Upper lobe of left lung (tissue), 6 donors: ENCODE measurements around the gene AHDC1. TPM values are rescaled to one million over a fixed set of nuclear protein-coding genes. Genes with fewer than 3 reads are reported as not detected.

Experiments
- ATAC-seq, 2 donors: fragments of 200-7000 bp; cut with Tn5 transposase; one replicate each; pipeline ENCODE4 v1.9.1; 2022; ENCODE audit warnings: mild to moderate bottlenecking in 2 of 2, moderate library complexity in 2 of 2; ENCODE audit not compliant: low FRiP score in 2 of 2
- DNase-seq, 2 donors: peaks; one replicate each; pipeline ENCODE4 v3.0.0-alpha.2; 2019 to 2020
- H3K27ac ChIP-seq, 4 donors: fragments of 200-600 bp; sonication (generic); one replicate each; pipeline ENCODE4 v1.5.1; 2016 to 2019
- H3K27me3 ChIP-seq, 4 donors: fragments of 200-600 bp; sonication (generic); one replicate each; pipeline ENCODE4 v1.5.1; 2017 to 2019
- H3K36me3 ChIP-seq, 4 donors: fragments of 200-600 bp; sonication (generic); one replicate each; pipeline ENCODE4 v1.5.1; 2016 to 2019
- H3K4me1 ChIP-seq, 4 donors: fragments of 200-600 bp; sonication (generic); one replicate each; pipeline ENCODE4 v1.5.1; 2018 to 2019
- H3K4me3 ChIP-seq, 4 donors: fragments of 200-600 bp; sonication (generic); one replicate each; pipeline ENCODE4 v1.5.1; 2017 to 2019; ENCODE audit warnings: mild to moderate bottlenecking in 2 of 4, moderate library complexity in 1 of 4
- H3K9me3 ChIP-seq, 4 donors: fragments of 200-600 bp; sonication (generic); one replicate each; pipeline ENCODE4 v1.5.1; 2018 to 2019
- CTCF ChIP-seq, 6 experiments: fragments of 450-650 bp in 4 of 6; fragments of 200-600 bp in 2 of 6; sonication (generic) in 2 of 6; IDR thresholded peaks; one replicate each; pipeline ENCODE4 v1.5.1; 2016 to 2019; ENCODE audit warnings: antibody characterized with exemption in 6 of 6
- EP300 ChIP-seq, 4 donors: sonication (generic); formaldehyde crosslinking; IDR thresholded peaks; one replicate each; pipeline ENCODE4 v1.5.1; 2017; ENCODE audit warnings: antibody characterized with exemption in 4 of 4, control low read depth in 2 of 4
- POLR2A ChIP-seq, 4 donors: fragments of 450-650 bp; IDR thresholded peaks; one replicate each; pipeline ENCODE4 v1.5.1; 2016 to 2017; ENCODE audit warnings: antibody characterized with exemption in 4 of 4, mild to moderate bottlenecking in 2 of 4
- POLR2AphosphoS5 ChIP-seq, 2 donors: sonication (generic); formaldehyde crosslinking; IDR thresholded peaks; one replicate each; pipeline ENCODE4 v1.5.1; 2017; ENCODE audit warnings: antibody characterized with exemption in 2 of 2
- WGBS, 2 donors: methylation state at CpG; one replicate each; pipeline ENCODE4 v1.1.5; 2017 to 2018; 5-methylcytosine and 5-hydroxymethylcytosine counted together
- total RNA-seq, 6 donors: library from RNA; depleted of rRNA in 4 of 6; stranded (reverse); fragments of >200 nt in 4 of 6; gene quantifications; one replicate each; pipeline versions ENCODE4 v1.1.0 to v1.2.1, GENCODE V29; 2016 to 2021
- donor health status: DM: no; HTN: no; CAD: no; lungs with moderate emphysema.
- donor health status: DM: no; HTN: yes; CAD: no; lungs with severe emphysema.

The AHDC1 gene
- total RNA-seq = 10 to 100 TPM; 10.8 to 43.4 (median 26.2) TPM

- Histone ChIP-seq H3K4me1 (peaks cover 38 to 67% (median 50%) of the 10 kb centered on the region in 4 donors), H3K4me3 (peak within 1 kb of the TSS; percentile 74 to 90 (median 80)), H3K27ac (peak within 1 kb of the TSS; percentile 84 to 97 (median 94)), H3K9me3 (no peaks in the 10 kb centered on the region), H3K36me3 (no peaks in the 10 kb centered on the region), H3K27me3 (no peaks in the 10 kb centered on the region)
- ATAC-seq = peak; percentile 76 to 88
- TF ChIP-seq CTCF (IDR thresholded peaks at IDR 0.05) (peak; percentile 43 to 77 (median 65)), POLR2AphosphoS5 (IDR thresholded peaks at IDR 0.05) (peak; percentile 85 to 99), POLR2A (IDR thresholded peaks at IDR 0.05) (peak in 3 of 4 donors; percentile 51 to 89 (median 59)), EP300 (IDR thresholded peaks at IDR 0.05) (no peak)
- whole genome bisulfite sequencing, 2 donors = 0 to 1% methylated on average over 16 to 53 of the region's 74 CpGs
- DNase-seq = peak; percentile 94 to 99
These were observed at the start of gene AHDC1 for GRCh38 chr1:27603681-27604578. Gene AHDC1 (minus strand): TSS chr1:27604144. CDS start chr1:27552115, 52,029 bp downstream.

- no peaks in the 10 kb centered on the region for H3K9me3 ChIP-seq
- H3K4me1 ChIP-seq = peaks cover 14 to 29% (median 25%) of the 10 kb centered on the region in 4 donors
- no peak overlapping the region for H3K4me3 ChIP-seq
- DNase-seq (no peak), ATAC-seq (no peak)
- TF ChIP-seq POLR2AphosphoS5 (IDR thresholded peaks at IDR 0.05) = no peak
- TF ChIP-seq POLR2A (IDR thresholded peaks at IDR 0.05) = no peak
- TF ChIP-seq EP300 (IDR thresholded peaks at IDR 0.05) = no peak
- no peak for TF ChIP-seq CTCF (IDR thresholded peaks at IDR 0.05)
- H3K27me3 ChIP-seq = no peaks in the 10 kb centered on the region
- H3K36me3 ChIP-seq = no peaks in the 10 kb centered on the region
- WGBS, 2 donors = 93 to 94% methylated on average over 5 of the region's 5 CpGs
- H3K27ac ChIP-seq = no peak overlapping the region
These were observed 48.3 kb upstream of the AHDC1 start for GRCh38 chr1:27652111-27652864.

- peak; percentile 52 to 87 for ATAC-seq
- no peak for DNase-seq
- WGBS, 2 donors = 24 to 40% methylated on average over 7 of the region's 7 CpGs
- peak; percentile 5 to 10 for TF ChIP-seq POLR2AphosphoS5 (IDR thresholded peaks at IDR 0.05)
- TF ChIP-seq EP300 (IDR thresholded peaks at IDR 0.05) = no peak
- H3K36me3 ChIP-seq = no peaks in the 10 kb centered on the region
- no peaks in the 10 kb centered on the region for H3K27me3 ChIP-seq
- no peak overlapping the region for H3K4me3 ChIP-seq
- no peaks in the 10 kb centered on the region for H3K9me3 ChIP-seq
- H3K4me1 ChIP-seq = peaks cover 4 to 19% (median 16%) of the 10 kb centered on the region in 4 donors
- peak overlapping the region; percentile 4 to 60 (median 11) for H3K27ac ChIP-seq
These were observed 46.7 kb upstream of the AHDC1 start for GRCh38 chr1:27650539-27651175.

- DNase-seq (no peak), ATAC-seq (peak in 1 of 2 donors; percentile 45)
- TF ChIP-seq POLR2A (IDR thresholded peaks at IDR 0.05) (no peak), CTCF (IDR thresholded peaks at IDR 0.05) (no peak), POLR2AphosphoS5 (IDR thresholded peaks at IDR 0.05) (no peak), EP300 (IDR thresholded peaks at IDR 0.05) (no peak)
- H3K4me3 ChIP-seq = no peak overlapping the region
- H3K36me3 ChIP-seq = no peaks in the 10 kb centered on the region
- no peaks in the 10 kb centered on the region for H3K9me3 ChIP-seq
- H3K27ac ChIP-seq = peak overlapping the region in 3 of 4 donors; percentile 11 to 60 (median 11)
- WGBS, 2 donors = 52 to 67% methylated on average over 1 of the region's 1 CpG
- no peaks in the 10 kb centered on the region for H3K27me3 ChIP-seq
- peaks cover 0 to 19% (median 12%) of the 10 kb centered on the region in 4 donors for H3K4me1 ChIP-seq
These were observed 46.2 kb upstream of the AHDC1 start for GRCh38 chr1:27650171-27650538.

GRCh38 chr1:27649306-27649635 is 45.3 kb upstream of the AHDC1 start:
- peaks cover 0 to 19% (median 11%) of the 10 kb centered on the region in 4 donors for H3K4me1 ChIP-seq
- H3K9me3 ChIP-seq = no peaks in the 10 kb centered on the region
- no peak for ATAC-seq
- H3K27ac ChIP-seq = no peak overlapping the region
- 84 to 95% methylated on average over 10 to 11 of the region's 11 CpGs for WGBS, 2 donors
- no peak for DNase-seq
- H3K4me3 ChIP-seq = no peak overlapping the region
- TF ChIP-seq EP300 (IDR thresholded peaks at IDR 0.05) (no peak), CTCF (IDR thresholded peaks at IDR 0.05) (no peak)
- no peaks in the 10 kb centered on the region for H3K36me3 ChIP-seq
- no peaks in the 10 kb centered on the region for H3K27me3 ChIP-seq
